DOHH2 (cell line): ENCODE data around the gene HACD3.

Experiments used
- H3F3A ChIP-seq: fragments of 200-600 bp; sonication (generic), shearing (Covaris generic); 2 replicates; pipeline ENCODE4 v1.6.0; 2016; ENCODE audit warnings: antibody characterized with exemption, mild to moderate bottlenecking; ENCODE audit not compliant: control insufficient read depth, insufficient read depth
- H3K27ac ChIP-seq: fragments of 200-600 bp; sonication (generic); 2 replicates; pipeline ENCODE4 v1.5.1; 2014; ENCODE audit warnings: low read depth, mild to moderate bottlenecking, low read length, moderate library complexity
- H3K27me3 ChIP-seq: fragments of 200-600 bp; sonication (generic); 2 replicates; pipeline ENCODE4 v1.6.1; 2014; ENCODE audit warnings: mild to moderate bottlenecking, low read length, mixed read lengths; ENCODE audit not compliant: control insufficient read depth
- H3K36me3 ChIP-seq: fragments of 200-600 bp; sonication (generic); 2 replicates; pipeline ENCODE4 v1.6.1; 2014; ENCODE audit warnings: mild to moderate bottlenecking, low read length, moderate library complexity, mixed read lengths; ENCODE audit not compliant: control insufficient read depth
- H3K4me1 ChIP-seq: fragments of 200-600 bp; sonication (generic); 2 replicates; pipeline ENCODE4 v1.6.1; 2014; ENCODE audit warnings: mild to moderate bottlenecking, low read length, mixed read lengths; ENCODE audit not compliant: control insufficient read depth
- H3K4me2 ChIP-seq: fragments of 200-600 bp; sonication (generic); 2 replicates; pipeline ENCODE4 v1.6.0; 2014; ENCODE audit warnings: mild to moderate bottlenecking, low read length, moderate library complexity
- H3K4me3 ChIP-seq: fragments of 200-600 bp; sonication (generic); 2 replicates; pipeline ENCODE4 v1.5.1; 2014; ENCODE audit warnings: mild to moderate bottlenecking, low read length, mixed read lengths
- H3K79me2 ChIP-seq: fragments of 200-600 bp; sonication (generic); 2 replicates; pipeline ENCODE4 v1.6.1; 2014; ENCODE audit warnings: mild to moderate bottlenecking, low read length, mixed read lengths; ENCODE audit not compliant: control insufficient read depth
- H3K9me2 ChIP-seq: fragments of 200-600 bp; sonication (generic); replicated peaks from 2 replicates; pipeline ENCODE4 v1.6.1; 2014; ENCODE audit warnings: mild to moderate bottlenecking, low read length, mixed read lengths; ENCODE audit not compliant: control insufficient read depth
- H3K9me3 ChIP-seq: fragments of 200-600 bp; sonication (generic); 2 replicates; pipeline ENCODE4 v1.6.1; 2014; ENCODE audit warnings: antibody characterized with exemption, low read length, mixed read lengths; ENCODE audit not compliant: control insufficient read depth, insufficient read depth
- H4K20me1 ChIP-seq: fragments of 200-600 bp; sonication (generic); 2 replicates; pipeline ENCODE4 v1.6.0; 2014; ENCODE audit warnings: low read depth, mild to moderate bottlenecking, antibody characterized with exemption, low read length, moderate library complexity; ENCODE audit not compliant: control insufficient read depth, insufficient read depth
- CTCF ChIP-seq: fragments of 200-600 bp; sonication (generic); IDR thresholded peaks from one replicate; pipeline ENCODE4 v1.5.1; 2014; ENCODE audit warnings: antibody characterized with exemption, mild to moderate bottlenecking, low read depth, low read length; ENCODE audit not compliant: poor library complexity, severe bottlenecking
- EZH2phosphoT487 ChIP-seq: fragments of 200-600 bp; sonication (generic); IDR thresholded peaks from 2 replicates; pipeline ENCODE4 v1.6.1; 2017; ENCODE audit warnings: borderline replicate concordance, mild to moderate bottlenecking, antibody characterized with exemption, low read length, moderate library complexity, mixed read lengths

The HACD3 gene

GRCh38 chr15:65533057-65533756 lies 2.9 kb downstream of the HACD3 start:
- no peaks in the 10 kb centered on the region for H3K9me3 ChIP-seq
- peak overlapping the region; percentile 30; the same call in 1 of the 2 replicates for H3K4me2 ChIP-seq
- H3K4me1 ChIP-seq, result peaks cover 29% of the 10 kb centered on the region
- no peaks in the 10 kb centered on the region for H3F3A ChIP-seq
- H3K4me3 ChIP-seq, result 0 out of 2 replicates have a peak overlapping the region, but pooled peaks have one; percentile 7
- no peak overlapping the region for H3K27ac ChIP-seq
- H3K27me3 ChIP-seq, result no peaks in the 10 kb centered on the region
- no peaks in the 10 kb centered on the region for H3K9me2 ChIP-seq
- peaks cover 80% of the 10 kb centered on the region for H3K79me2 ChIP-seq
- TF ChIP-seq CTCF, result no peak
- TF ChIP-seq EZH2phosphoT487, result no peak
- H3K36me3 ChIP-seq, result peaks cover 20% of the 10 kb centered on the region
- peaks cover 7% of the 10 kb centered on the region; the same call in 1 of the 2 replicates for H4K20me1 ChIP-seq

GRCh38 chr15:65535192-65535591 lies 4.9 kb downstream of the HACD3 start:
- no peak for TF ChIP-seq CTCF
- no peak for TF ChIP-seq EZH2phosphoT487
- H3F3A ChIP-seq, result no peaks in the 10 kb centered on the region
- no peaks in the 10 kb centered on the region for H3K9me2 ChIP-seq
- no peak overlapping the region for H3K27ac ChIP-seq
- no peak overlapping the region for H3K4me2 ChIP-seq
- no peak overlapping the region for H3K4me3 ChIP-seq
- H3K79me2 ChIP-seq, result peaks cover 96% of the 10 kb centered on the region
- peaks cover 7% of the 10 kb centered on the region; the same call in 1 of the 2 replicates for H4K20me1 ChIP-seq
- H3K27me3 ChIP-seq, result no peaks in the 10 kb centered on the region
- H3K4me1 ChIP-seq, result peaks cover 23% of the 10 kb centered on the region
- no peaks in the 10 kb centered on the region for H3K9me3 ChIP-seq
- peaks cover 20% of the 10 kb centered on the region for H3K36me3 ChIP-seq

GRCh38 chr15:65540314-65540713 lies 10.1 kb downstream of the HACD3 start:
- Histone ChIP-seq H3K9me2 (no peaks in the 10 kb centered on the region), H3K27me3 (no peaks in the 10 kb centered on the region), H3K79me2 (peaks cover 95% of the 10 kb centered on the region), H3K4me2 (no peak overlapping the region), H3F3A (peaks cover 2% of the 10 kb centered on the region; the same call in 1 of the 2 replicates), H3K27ac (no peak overlapping the region), H3K36me3 (peaks cover 9% of the 10 kb centered on the region), H3K4me1 (no peaks in the 10 kb centered on the region), H4K20me1 (peaks cover 5% of the 10 kb centered on the region; the same call in 1 of the 2 replicates), H3K4me3 (no peak overlapping the region), H3K9me3 (no peaks in the 10 kb centered on the region)
- TF ChIP-seq CTCF (no peak), EZH2phosphoT487 (no peak)
